ENCODE results near the gene DNAJC18.
A peak's percentile ranks its signal among the peaks of the same experiment; 100 is the strongest.

GRCh38 chr5:139417214-139417613, 22.1 kb downstream of the DNAJC18 start:
- TF ChIP-seq CTCF (IDR thresholded peaks at IDR 0.05) (no peak), POLR2A (IDR thresholded peaks at IDR 0.05) (no peak), POLR2AphosphoS5 (IDR thresholded peaks at IDR 0.05) (peak; percentile 54)
